Ishikawa (cell line): ENCODE data around the gene PPP3R1.
A peak's percentile ranks its signal among the peaks of the same experiment; 100 is the strongest.

Experiments
- CEBPB ChIP-seq: IDR thresholded peaks from 2 replicates; pipeline ENCODE4 v1.6.1; 2012
- CREB1 ChIP-seq: IDR thresholded peaks from 2 replicates; pipeline ENCODE4 v1.6.1; 2012; ENCODE audit warnings: low read depth
- EGR1 ChIP-seq: IDR thresholded peaks from 2 replicates; pipeline ENCODE4 v1.6.1; 2012
- EP300 ChIP-seq: IDR thresholded peaks from 2 replicates; pipeline ENCODE4 v1.6.1; 2012; ENCODE audit warnings: borderline replicate concordance
- FOXM1 ChIP-seq: IDR thresholded peaks from 2 replicates; pipeline ENCODE4 v1.6.1; 2012; ENCODE audit warnings: low read depth, borderline replicate concordance
- MAX ChIP-seq: IDR thresholded peaks from 2 replicates; pipeline ENCODE4 v1.6.1; 2012
- NFIC ChIP-seq: IDR thresholded peaks from 2 replicates; pipeline ENCODE4 v1.6.1; 2012
- RAD21 ChIP-seq: IDR thresholded peaks from 2 replicates; pipeline ENCODE4 v1.6.1; 2012; ENCODE audit warnings: low read depth
- REST ChIP-seq: IDR thresholded peaks from 2 replicates; pipeline ENCODE4 v1.6.1; 2012; ENCODE audit warnings: low read depth, mild to moderate bottlenecking
- TAF1 ChIP-seq: IDR thresholded peaks from 2 replicates; pipeline ENCODE4 v1.6.1; 2012; ENCODE audit warnings: low read depth, mild to moderate bottlenecking
- TCF12 ChIP-seq: IDR thresholded peaks from 2 replicates; pipeline ENCODE4 v1.6.1; 2012; ENCODE audit warnings: low read depth
- TEAD4 ChIP-seq: IDR thresholded peaks from 2 replicates; pipeline ENCODE4 v1.6.1; 2012
- USF1 ChIP-seq: IDR thresholded peaks from 2 replicates; pipeline ENCODE4 v1.6.1; 2012
- YY1 ChIP-seq: IDR thresholded peaks from 2 replicates; pipeline ENCODE4 v1.6.1; 2012; ENCODE audit warnings: low read depth
- ZBTB7A ChIP-seq: IDR thresholded peaks from 2 replicates; pipeline ENCODE4 v1.6.1; 2012; ENCODE audit warnings: low read depth

Gene PPP3R1

GRCh38 chr2:68225119-68225632, 27.2 kb downstream of the PPP3R1 start:
- TF ChIP-seq CREB1 (no peak), RAD21 (peak; percentile 18; the same call in 1 of the 2 replicates), MAX (peak; percentile 49; the same call in 1 of the 2 replicates)

- no peak for TF ChIP-seq NFIC
- TF ChIP-seq CEBPB: no peak
- TF ChIP-seq FOXM1: no peak
- TF ChIP-seq TEAD4: no peak
- no peak for TF ChIP-seq TAF1
- TF ChIP-seq ZBTB7A: no peak
These were observed 28.9 kb downstream of the PPP3R1 start for GRCh38 chr2:68223419-68223818.

- no peak for TF ChIP-seq TCF12
- no peak for TF ChIP-seq TEAD4
- no peak for TF ChIP-seq YY1
- TF ChIP-seq CREB1: no peak
- no peak for TF ChIP-seq FOXM1
- TF ChIP-seq NFIC: no peak
- no peak for TF ChIP-seq RAD21
- TF ChIP-seq TAF1: no peak
- TF ChIP-seq ZBTB7A: no peak
- TF ChIP-seq CEBPB: no peak
- no peak for TF ChIP-seq EGR1
- TF ChIP-seq REST: no peak
- no peak for TF ChIP-seq MAX
- TF ChIP-seq USF1: no peak
These were observed 30.0 kb downstream of the PPP3R1 start for GRCh38 chr2:68222287-68222686.

- no peak for TF ChIP-seq TEAD4
- no peak for TF ChIP-seq EGR1
- no peak for TF ChIP-seq USF1
- TF ChIP-seq CEBPB: no peak
- no peak for TF ChIP-seq EP300
- TF ChIP-seq RAD21: no peak
- no peak for TF ChIP-seq ZBTB7A
- no peak for TF ChIP-seq YY1
- no peak for TF ChIP-seq FOXM1
- no peak for TF ChIP-seq NFIC
- no peak for TF ChIP-seq REST
- no peak for TF ChIP-seq CREB1
- TF ChIP-seq TAF1: no peak
- no peak for TF ChIP-seq MAX
These were observed 33.9 kb downstream of the PPP3R1 start for GRCh38 chr2:68218343-68218901.

- no peak for TF ChIP-seq TEAD4
- no peak for TF ChIP-seq YY1
- TF ChIP-seq TCF12: no peak
- no peak for TF ChIP-seq MAX
- no peak for TF ChIP-seq EP300
- no peak for TF ChIP-seq FOXM1
- no peak for TF ChIP-seq CREB1
- TF ChIP-seq REST: no peak
These were observed 34.6 kb downstream of the PPP3R1 start for GRCh38 chr2:68217729-68218128.
